Peyer's patch (tissue), 4 donors: ENCODE data around the gene TMEM131.

ENCODE experiments used
- POLR2A ChIP-seq, 2 donors: fragments of 450-650 bp; IDR thresholded peaks; one replicate each; pipeline ENCODE4 v1.5.1; 2017; ENCODE audit warnings: antibody characterized with exemption in 2 of 2, mild to moderate bottlenecking in 2 of 2, moderate library complexity in 2 of 2
- TF ChIP-seq, protein P1 (sequence below), 6 experiments: fragments of 450-650 bp in 4 of 6; fragments of 200-600 bp in 2 of 6; sonication (generic) in 1 of 6; IDR thresholded peaks; one replicate each; pipeline ENCODE4 v1.5.1; 2017 to 2019; ENCODE audit warnings: antibody characterized with exemption in 6 of 6, mild to moderate bottlenecking in 3 of 6, moderate library complexity in 1 of 6

DNA sequence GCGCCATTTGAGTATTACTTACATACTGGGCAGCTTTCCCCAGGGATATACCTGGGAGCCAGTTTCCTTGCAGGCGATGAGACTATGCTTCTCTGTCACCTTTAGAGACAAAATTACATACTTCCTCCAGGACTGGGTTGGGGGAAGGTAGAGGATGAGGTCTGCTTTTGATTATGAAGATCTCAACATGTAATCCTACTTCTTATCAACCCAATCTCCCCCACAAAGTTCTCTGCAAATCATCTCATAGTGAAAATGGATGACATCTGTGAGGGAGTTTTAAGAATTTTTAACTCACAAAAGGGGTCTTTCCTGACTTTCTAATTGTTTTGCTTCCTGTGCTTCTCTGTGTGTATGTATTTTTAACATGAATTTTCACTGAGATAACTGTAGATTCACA is 81.9 kb downstream of the TMEM131 start:
- TF ChIP-seq, protein P1, sequence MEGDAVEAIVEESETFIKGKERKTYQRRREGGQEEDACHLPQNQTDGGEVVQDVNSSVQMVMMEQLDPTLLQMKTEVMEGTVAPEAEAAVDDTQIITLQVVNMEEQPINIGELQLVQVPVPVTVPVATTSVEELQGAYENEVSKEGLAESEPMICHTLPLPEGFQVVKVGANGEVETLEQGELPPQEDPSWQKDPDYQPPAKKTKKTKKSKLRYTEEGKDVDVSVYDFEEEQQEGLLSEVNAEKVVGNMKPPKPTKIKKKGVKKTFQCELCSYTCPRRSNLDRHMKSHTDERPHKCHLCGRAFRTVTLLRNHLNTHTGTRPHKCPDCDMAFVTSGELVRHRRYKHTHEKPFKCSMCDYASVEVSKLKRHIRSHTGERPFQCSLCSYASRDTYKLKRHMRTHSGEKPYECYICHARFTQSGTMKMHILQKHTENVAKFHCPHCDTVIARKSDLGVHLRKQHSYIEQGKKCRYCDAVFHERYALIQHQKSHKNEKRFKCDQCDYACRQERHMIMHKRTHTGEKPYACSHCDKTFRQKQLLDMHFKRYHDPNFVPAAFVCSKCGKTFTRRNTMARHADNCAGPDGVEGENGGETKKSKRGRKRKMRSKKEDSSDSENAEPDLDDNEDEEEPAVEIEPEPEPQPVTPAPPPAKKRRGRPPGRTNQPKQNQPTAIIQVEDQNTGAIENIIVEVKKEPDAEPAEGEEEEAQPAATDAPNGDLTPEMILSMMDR (IDR thresholded peaks at IDR 0.05) = no peak
- TF ChIP-seq POLR2A (IDR thresholded peaks at IDR 0.05) = no peak
